Adipocyte (in vitro differentiated cells): ENCODE measurements around the gene OLFML1.

ENCODE experiments used
- DNase-seq: peaks from one replicate; pipeline ENCODE4 v3.0.0-alpha.2; 2015; ENCODE audit warnings: low read depth
- H3K27me3 ChIP-seq: replicated peaks from 2 replicates; pipeline ENCODE4 v1.7.0; 2013; ENCODE audit warnings: mild to moderate bottlenecking, low read length, moderate library complexity; ENCODE audit not compliant: control insufficient read depth, insufficient read depth
- H3K36me3 ChIP-seq: 2 replicates; pipeline ENCODE4 v1.7.0; 2013; ENCODE audit warnings: low read length, mild to moderate bottlenecking, moderate library complexity; ENCODE audit not compliant: control insufficient read depth, insufficient read depth, severe bottlenecking
- H3K4me1 ChIP-seq: 2 replicates; pipeline ENCODE4 v1.7.0; 2013; ENCODE audit warnings: mild to moderate bottlenecking, low read length, moderate library complexity; ENCODE audit not compliant: control insufficient read depth, insufficient read depth
- H3K4me3 ChIP-seq: 2 replicates; pipeline ENCODE4 v1.7.0; 2013; ENCODE audit warnings: mild to moderate bottlenecking, low read length, moderate library complexity
- H3K9ac ChIP-seq: 2 replicates; pipeline ENCODE4 v1.7.0; 2013; ENCODE audit warnings: mild to moderate bottlenecking, low read length, moderate library complexity
- H3K9me3 ChIP-seq: 2 replicates; pipeline ENCODE4 v1.7.0; 2013; ENCODE audit warnings: mild to moderate bottlenecking, low read length, moderate library complexity; ENCODE audit not compliant: control insufficient read depth

OLFML1 gene

GRCh38 chr11:7534042-7534378 is 48.7 kb downstream of the OLFML1 start:
- Histone ChIP-seq H3K4me3 (no peak overlapping the region), H3K36me3 (no peaks in the 10 kb centered on the region), H3K27me3 (no peaks in the 10 kb centered on the region), H3K4me1 (peaks cover 42% of the 10 kb centered on the region), H3K9ac (no peak overlapping the region), H3K9me3 (no peaks in the 10 kb centered on the region)
- DNase-seq, result no peak

- Histone ChIP-seq H3K9ac (no peak overlapping the region), H3K36me3 (no peaks in the 10 kb centered on the region), H3K27me3 (no peaks in the 10 kb centered on the region), H3K9me3 (no peaks in the 10 kb centered on the region), H3K4me1 (peaks cover 37% of the 10 kb centered on the region), H3K4me3 (no peak overlapping the region)
- no peak for DNase-seq
These were observed 50.8 kb downstream of the OLFML1 start for GRCh38 chr11:7536100-7536499.

- no peaks in the 10 kb centered on the region for H3K36me3 ChIP-seq
- no peak for DNase-seq
- H3K9ac ChIP-seq, result no peak overlapping the region
These were observed 52.0 kb downstream of the OLFML1 start for GRCh38 chr11:7537265-7537664.

GRCh38 chr11:7538031-7538430 is 52.7 kb downstream of the OLFML1 start:
- no peak for DNase-seq
- peak overlapping the region; percentile 63 for H3K4me3 ChIP-seq
- H3K9me3 ChIP-seq, result no peaks in the 10 kb centered on the region
- H3K4me1 ChIP-seq, result peaks cover 35% of the 10 kb centered on the region
- no peaks in the 10 kb centered on the region for H3K36me3 ChIP-seq
- H3K27me3 ChIP-seq, result no peaks in the 10 kb centered on the region
- peak overlapping the region; percentile 40 for H3K9ac ChIP-seq

More at GRCh38 chr11:7537265-7537664, 52.0 kb downstream of the OLFML1 start:
- Histone ChIP-seq H3K4me3 (no peak overlapping the region), H3K27me3 (no peaks in the 10 kb centered on the region), H3K9me3 (no peaks in the 10 kb centered on the region), H3K4me1 (peaks cover 35% of the 10 kb centered on the region)

GRCh38 chr11:7538466-7539454 is 53.5 kb downstream of the OLFML1 start:
- Histone ChIP-seq H3K4me1 (peaks cover 35% of the 10 kb centered on the region), H3K36me3 (no peaks in the 10 kb centered on the region), H3K9ac (peak overlapping the region; percentile 40), H3K9me3 (no peaks in the 10 kb centered on the region), H3K4me3 (peak overlapping the region; percentile 63), H3K27me3 (no peaks in the 10 kb centered on the region)
- DNase-seq, result no peak

- no peak overlapping the region for H3K9ac ChIP-seq
- no peak for DNase-seq
- no peaks in the 10 kb centered on the region for H3K9me3 ChIP-seq
- no peak overlapping the region for H3K4me3 ChIP-seq
- no peaks in the 10 kb centered on the region for H3K36me3 ChIP-seq
- H3K4me1 ChIP-seq, result peaks cover 35% of the 10 kb centered on the region
- no peaks in the 10 kb centered on the region for H3K27me3 ChIP-seq
These were observed 55.7 kb downstream of the OLFML1 start for GRCh38 chr11:7540830-7541555.

GRCh38 chr11:7543302-7543701 is 58.0 kb downstream of the OLFML1 start:
- no peak overlapping the region for H3K9ac ChIP-seq
- H3K27me3 ChIP-seq, result no peaks in the 10 kb centered on the region
- peaks cover 27% of the 10 kb centered on the region for H3K4me1 ChIP-seq
- H3K36me3 ChIP-seq, result no peaks in the 10 kb centered on the region
- H3K9me3 ChIP-seq, result no peaks in the 10 kb centered on the region
- no peak for DNase-seq
- H3K4me3 ChIP-seq, result no peak overlapping the region

- Histone ChIP-seq H3K27me3 (no peaks in the 10 kb centered on the region), H3K9me3 (no peaks in the 10 kb centered on the region), H3K4me1 (peaks cover 20% of the 10 kb centered on the region), H3K36me3 (no peaks in the 10 kb centered on the region), H3K9ac (no peak overlapping the region), H3K4me3 (no peak overlapping the region)
- DNase-seq, result no peak
These were observed 58.7 kb downstream of the OLFML1 start for GRCh38 chr11:7544021-7544420.

GRCh38 chr11:7545611-7546010 is 60.3 kb downstream of the OLFML1 start:
- no peak overlapping the region for H3K4me3 ChIP-seq
- no peak overlapping the region for H3K9ac ChIP-seq
- peaks cover 16% of the 10 kb centered on the region for H3K4me1 ChIP-seq
- no peak for DNase-seq
- H3K9me3 ChIP-seq, result no peaks in the 10 kb centered on the region
- no peaks in the 10 kb centered on the region for H3K27me3 ChIP-seq
- no peaks in the 10 kb centered on the region for H3K36me3 ChIP-seq

GRCh38 chr11:7546324-7546791 is 61.1 kb downstream of the OLFML1 start:
- no peaks in the 10 kb centered on the region for H3K9me3 ChIP-seq
- DNase-seq, result no peak

GRCh38 chr11:7547687-7548086 is 62.4 kb downstream of the OLFML1 start:
- peaks cover 32% of the 10 kb centered on the region for H3K4me1 ChIP-seq
- no peaks in the 10 kb centered on the region for H3K36me3 ChIP-seq
- DNase-seq, result no peak
- no peaks in the 10 kb centered on the region for H3K27me3 ChIP-seq
- H3K9me3 ChIP-seq, result no peaks in the 10 kb centered on the region
- no peak overlapping the region for H3K9ac ChIP-seq
- no peak overlapping the region for H3K4me3 ChIP-seq

More at GRCh38 chr11:7546324-7546791, 61.1 kb downstream of the OLFML1 start:
- H3K36me3 ChIP-seq, result no peaks in the 10 kb centered on the region
- no peak overlapping the region for H3K4me3 ChIP-seq
- H3K9ac ChIP-seq, result no peak overlapping the region
- peaks cover 23% of the 10 kb centered on the region for H3K4me1 ChIP-seq
- H3K27me3 ChIP-seq, result no peaks in the 10 kb centered on the region
